K562 (cell line): ENCODE data around the gene NDUFV3. TPM values are rescaled to one million over a fixed set of nuclear protein-coding genes. Genes with fewer than 3 reads are reported as not detected.

Experiments
- ATAC-seq: fragments of 200-7000 bp; cut with Tn5 transposase; 3 replicates; pipeline ENCODE4 v1.9.1; 2020; ENCODE audit warnings: moderate library complexity
- BruUV-seq: library from RNA; stranded (reverse); fragments of 400-500 nt; replicated peaks from 2 replicates; lab custom pipeline; 2021; lab: Mats Ljungman, UMichigan
- CTCF ChIA-PET: fragments of 300-600 bp; formaldehyde crosslinking; extraction: SDS; loops from one replicate; lab custom pipeline; 2021; ENCODE audit warnings: low intra/inter-chr PET ratio; lab: Yijun Ruan, JAX
- POLR2A ChIA-PET: fragments of 300-600, 350-650 bp; sonication (Branson Sonifier 250); formaldehyde crosslinking; extraction: SDS; loops from one replicate; lab custom pipeline; 2021; ENCODE audit warnings: antibody characterized with exemption, inconsistent platforms; lab: Yijun Ruan, JAX
- DNase-seq, 4 experiments: peaks; one replicate each; pipeline versions ENCODE4 v3.0.0 to v3.0.0-alpha.2; 2011 to 2018; ENCODE audit warnings: low spot score in 3 of 4, mixed read lengths in 3 of 4; ENCODE audit errors: extremely low read depth in 1 of 4
- FAIRE-seq: peaks from 2 replicates; lab custom pipeline; 2011; peaks lifted over from hg19 to GRCh38; lab: Jason Lieb, UNC
- H2AFZ ChIP-seq: 2 replicates; pipeline ENCODE4 v1.6.0; 2011; ENCODE audit warnings: low read depth, low read length, control low read depth, inconsistent platforms
- H3K27ac ChIP-seq: fragments of 200-600 bp; 3 replicates; pipeline ENCODE4 v1.8.0; 2011; ENCODE audit warnings: low read depth, mild to moderate bottlenecking, control low read depth, inconsistent platforms, low read length, moderate library complexity, mixed read lengths; ENCODE audit errors: extremely low read depth
- H3K27me3 ChIP-seq, 2 experiments: fragments of 300-600 bp in 1 of 2; 2 replicates in 1 of 2; 3 replicates in 1 of 2; pipeline versions ENCODE4 v1.6.0 to v1.8.0; 2011; ENCODE audit warnings: inconsistent platforms in 2 of 2, low read length in 2 of 2, mild to moderate bottlenecking in 1 of 2, mixed read lengths in 1 of 2, moderate library complexity in 1 of 2; ENCODE audit not compliant: control insufficient read depth in 2 of 2, insufficient read depth in 2 of 2
- H3K36me3 ChIP-seq: fragments of 300-600 bp; 3 replicates; pipeline ENCODE4 v1.8.0; 2011; ENCODE audit warnings: mild to moderate bottlenecking, low read length, inconsistent platforms; ENCODE audit not compliant: control insufficient read depth, insufficient read depth
- H3K4me1 ChIP-seq, 2 experiments: fragments of 200-600 bp in 1 of 2; replicated peaks in 1 of 2; 2 replicates in 1 of 2; 3 replicates in 1 of 2; pipeline versions ENCODE4 v1.5.1 to v1.8.0; 2011; ENCODE audit warnings: inconsistent platforms in 2 of 2, low read length in 2 of 2, mild to moderate bottlenecking in 1 of 2, mixed read lengths in 1 of 2, moderate library complexity in 1 of 2; ENCODE audit not compliant: control insufficient read depth in 2 of 2, insufficient read depth in 2 of 2
- H3K4me2 ChIP-seq: 2 replicates; pipeline ENCODE4 v1.6.1; 2011; ENCODE audit warnings: low read length, control low read depth, inconsistent platforms, mixed read lengths; ENCODE audit not compliant: insufficient read depth
- H3K4me3 ChIP-seq: fragments of 200-600 bp; sonication (generic), shearing (Covaris generic); 2 replicates; pipeline ENCODE4 v1.5.1; 2016; ENCODE audit warnings: control low read depth, inconsistent platforms
- H3K79me2 ChIP-seq: fragments of 200-600 bp; 3 replicates; pipeline ENCODE4 v1.8.0; 2011; ENCODE audit warnings: low read length, inconsistent platforms; ENCODE audit not compliant: control insufficient read depth, insufficient read depth
- H3K9ac ChIP-seq, 2 experiments: 2 replicates each; pipeline versions ENCODE4 v1.6.0 to v1.6.1; 2011; ENCODE audit warnings: low read depth in 2 of 2, low read length in 2 of 2, control low read depth in 1 of 2, inconsistent platforms in 1 of 2, mild to moderate bottlenecking in 1 of 2, mixed read lengths in 1 of 2; ENCODE audit not compliant: insufficient read depth in 1 of 2
- H3K9me1 ChIP-seq: one replicate; pipeline ENCODE4 v1.6.0; 2011; ENCODE audit warnings: inconsistent platforms, mild to moderate bottlenecking, low read length, moderate library complexity; ENCODE audit not compliant: control insufficient read depth, insufficient read depth
- H3K9me3 ChIP-seq: replicated peaks from 2 replicates; pipeline ENCODE4 v1.5.1; 2011; ENCODE audit warnings: low read depth, low read length, inconsistent platforms; ENCODE audit not compliant: control insufficient read depth, insufficient read depth
- H4K20me1 ChIP-seq: replicated peaks from 2 replicates; pipeline ENCODE4 v1.6.1; 2011; ENCODE audit warnings: low read length, inconsistent platforms, mixed read lengths; ENCODE audit not compliant: control insufficient read depth, insufficient read depth
- MAFK ChIP-seq: IDR thresholded peaks from 2 replicates; pipeline ENCODE4 v1.6.1; 2011; ENCODE audit warnings: low read length, improper control_type of control experiment
- RBFOX2 ChIP-seq: fragments of 200-400 bp; formaldehyde crosslinking; IDR thresholded peaks from 2 replicates; pipeline ENCODE4 v1.6.1; 2017; ENCODE audit warnings: low read depth, mild to moderate bottlenecking, low read length, moderate library complexity
- WGBS: fragments of 100-300 bp; shearing (Covaris generic); methylation state at CpG from one replicate; pipeline ENCODE4 v1.1.6; 2016; ENCODE audit warnings: low coverage, mixed read lengths; ENCODE audit not compliant: insufficient coverage; ENCODE audit errors: missing lambda C conversion rate; 5-methylcytosine and 5-hydroxymethylcytosine counted together
- in situ Hi-C: fragments of 300-500 bp; cut with MboI; formaldehyde crosslinking; loops from 4 replicates; pipeline ENCODE4 v1.15.0; 2018; ENCODE audit warnings: inconsistent platforms, mixed read lengths
- intact Hi-C: fragments of 100-400 bp; cut with micrococcal nuclease; formaldehyde crosslinking; loops from 2 replicates; pipeline ENCODE4 v1.14.2; 2022
- polyA plus RNA-seq, 8 experiments: library from polyadenylated mRNA; depleted of rRNA in 4 of 8; stranded (reverse) in 5 of 8; unstranded in 3 of 8; fragments of >200 nt; fragmentation: Nextera tagmentation in 2 of 8; fragmentation: Illumina TruSeq in 1 of 8; extraction: Ambion mirVana in 2 of 8; extraction: Trizol in 1 of 8; gene quantifications; 2 replicates each; pipeline versions ENCODE4 v1.2.1 to v1.2.3, GENCODE V29; 2011 to 2014; ENCODE audit warnings: inconsistent platforms in 1 of 8, missing spikeins in 1 of 8
- total RNA-seq, 7 experiments: library from RNA; depleted of rRNA in 6 of 7; stranded (reverse); fragments of >200 nt in 6 of 7; fragmentation: Illumina TruSeq in 2 of 7; extraction: Trizol in 2 of 7; gene quantifications; 2 replicates each; pipeline versions ENCODE4 v1.2.1 to v1.2.3, GENCODE V29; 2011 to 2021; ENCODE audit warnings: low replicate concordance in 1 of 7
- TF ChIP-seq, protein P1 (sequence below): fragments of 450-650 bp; formaldehyde crosslinking; IDR thresholded peaks from 2 replicates; pipeline ENCODE4 v1.4.0; 2020; ENCODE audit warnings: mild to moderate bottlenecking, moderate library complexity

Gene NDUFV3
- total and polyA plus RNA-seq, 9 of the 15 experiments (the other 6 are each of a cell fraction or from before 2014, with no cell fraction given): 19.1 to 87.8 (median 74.3) TPM

DNA sequence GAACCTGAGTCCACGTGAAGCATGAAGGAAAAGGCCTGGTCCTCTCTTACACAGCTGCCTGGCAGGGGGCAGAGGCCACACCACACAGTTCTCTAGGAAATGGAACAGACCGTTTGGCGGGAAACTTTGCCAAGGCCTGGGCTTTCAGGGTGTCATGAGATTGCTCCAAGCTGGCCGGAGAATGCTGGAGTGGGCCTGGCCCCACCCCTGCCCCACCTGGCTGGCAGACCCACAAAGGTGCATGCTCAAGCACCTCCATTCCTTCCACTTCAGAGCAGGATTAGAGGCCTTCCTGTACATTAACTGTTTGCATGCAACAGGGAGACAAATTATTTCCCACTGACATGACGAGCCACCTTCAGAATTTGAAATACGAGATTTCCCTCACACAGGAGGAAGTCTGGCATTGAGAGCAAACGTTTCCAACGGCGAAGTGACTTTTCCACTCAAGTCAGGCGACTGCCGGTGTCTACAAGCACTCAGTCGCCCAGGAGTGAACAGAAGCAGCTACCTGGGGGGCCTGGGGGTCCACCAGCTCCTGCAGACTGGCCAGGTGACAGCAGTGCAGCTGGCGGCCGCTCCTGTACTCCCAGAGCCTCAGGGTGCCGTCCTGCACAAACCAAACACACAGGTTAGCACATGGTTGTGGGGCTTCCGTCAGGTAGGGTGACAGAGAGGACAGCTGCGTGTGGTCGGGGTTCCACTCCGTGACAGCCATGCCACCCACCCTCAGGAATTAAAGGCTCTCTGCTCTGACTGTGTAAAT, 37.8 kb upstream of the NDUFV3 start:
- ChIA-PET POLR2A (interaction anchor here (0.6 to 1.3 kb wide), 3 partner anchors 12 to 80 kb away, joined by 3 to 5 read pairs (median 3); no protein-coding TSS in a partner anchor), CTCF (no interaction called here)
- Histone ChIP-seq H3K9me1 (no peaks in the 10 kb centered on the region), H3K9me3 (no peaks in the 10 kb centered on the region), H2AFZ (no peak overlapping the region), H3K27me3 (no peaks in the 10 kb centered on the region), H3K27ac (no peak overlapping the region), H3K79me2 (peaks cover 44% of the 10 kb centered on the region), H3K4me1 (peaks cover 0 to 29% of the 10 kb centered on the region in 2 experiments; a peak in 1 of 5 replicates), H3K4me3 (no peak overlapping the region), H3K9ac (peak overlapping the region in 1 of 2 experiments; percentile 13; a peak in 1 of 4 replicates), H4K20me1 (peaks cover 6% of the 10 kb centered on the region; the same call in 1 of the 2 replicates), H3K4me2 (no peak overlapping the region), H3K36me3 (peaks cover 99% of the 10 kb centered on the region)
- DNase-seq: no peak
- intact Hi-C loops: no loop called here
- no TSS peak for BruUV-seq
- no peak for TF ChIP-seq MAFK
- 0 out of 2 replicates have a peak, but pooled peaks have one; percentile 29 for TF ChIP-seq RBFOX2
- FAIRE-seq: no peak
- ATAC-seq: no peak
- 91% methylated on average over 19 of the region's 19 CpGs for WGBS
- in situ Hi-C loops: no loop called here

DNA sequence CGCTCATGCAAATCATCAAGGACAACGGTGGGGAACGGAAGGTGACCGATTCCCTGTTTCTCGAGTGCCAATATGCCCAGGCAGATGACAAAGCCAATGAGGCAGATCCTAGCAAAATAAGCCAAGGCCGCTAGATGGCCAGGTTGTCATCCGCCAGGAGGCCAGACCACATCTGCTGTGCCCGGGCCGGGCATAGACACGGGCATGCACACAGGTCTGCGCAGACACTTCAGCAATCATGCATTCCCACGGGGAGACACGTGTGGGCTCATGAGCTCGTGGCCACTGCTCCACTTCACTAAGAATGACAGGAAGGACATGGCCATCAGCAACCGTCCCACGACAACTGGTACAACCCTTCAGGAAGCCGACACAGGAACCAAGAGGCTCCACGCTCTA, 37.2 kb upstream of the NDUFV3 start:
- peaks cover 0 to 24% of the 10 kb centered on the region in 2 experiments; a peak in 1 of 5 replicates for H3K4me1 ChIP-seq
- ChIA-PET POLR2A (interaction anchor here (0.6 kb wide), 1 partner anchor 80 kb away, joined by 3 read pairs; no protein-coding TSS in a partner anchor), CTCF (no interaction called here)
- BruUV-seq: no TSS peak
- 0 out of 2 replicates have a peak, but pooled peaks have one; percentile 18 for TF ChIP-seq RBFOX2
- TF ChIP-seq, protein P1, sequence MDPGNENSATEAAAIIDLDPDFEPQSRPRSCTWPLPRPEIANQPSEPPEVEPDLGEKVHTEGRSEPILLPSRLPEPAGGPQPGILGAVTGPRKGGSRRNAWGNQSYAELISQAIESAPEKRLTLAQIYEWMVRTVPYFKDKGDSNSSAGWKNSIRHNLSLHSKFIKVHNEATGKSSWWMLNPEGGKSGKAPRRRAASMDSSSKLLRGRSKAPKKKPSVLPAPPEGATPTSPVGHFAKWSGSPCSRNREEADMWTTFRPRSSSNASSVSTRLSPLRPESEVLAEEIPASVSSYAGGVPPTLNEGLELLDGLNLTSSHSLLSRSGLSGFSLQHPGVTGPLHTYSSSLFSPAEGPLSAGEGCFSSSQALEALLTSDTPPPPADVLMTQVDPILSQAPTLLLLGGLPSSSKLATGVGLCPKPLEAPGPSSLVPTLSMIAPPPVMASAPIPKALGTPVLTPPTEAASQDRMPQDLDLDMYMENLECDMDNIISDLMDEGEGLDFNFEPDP: no peak
- no peaks in the 10 kb centered on the region for H3K9me1 ChIP-seq
- H3K9ac ChIP-seq: no peak overlapping the region; a peak in 1 of 4 replicates
- H3K27ac ChIP-seq: no peak overlapping the region
- no peaks in the 10 kb centered on the region for H3K27me3 ChIP-seq
- no peak overlapping the region for H2AFZ ChIP-seq
- no peaks in the 10 kb centered on the region for H3K9me3 ChIP-seq
- whole genome bisulfite sequencing: 90% methylated on average over 18 of the region's 18 CpGs
- FAIRE-seq (no peak), DNase-seq (no peak), ATAC-seq (no peak)
- peaks cover 6% of the 10 kb centered on the region; the same call in 1 of the 2 replicates for H4K20me1 ChIP-seq
- no peak overlapping the region for H3K4me2 ChIP-seq
- in situ Hi-C loops: no loop called here
- H3K36me3 ChIP-seq: peaks cover 99% of the 10 kb centered on the region
- intact Hi-C loops: no loop called here
- peaks cover 44% of the 10 kb centered on the region for H3K79me2 ChIP-seq
- H3K4me3 ChIP-seq: no peak overlapping the region
